AG09309 (cell line): ENCODE results near the gene SLC35F2.

Experiments used
- DNase-seq: peaks from one replicate; pipeline ENCODE4 v3.0.0-alpha.2; 2010; ENCODE audit warnings: low read depth
- H3K4me3 ChIP-seq: 2 replicates; pipeline ENCODE4 v1.5.1; 2011; ENCODE audit warnings: mild to moderate bottlenecking, low read depth, low read length, moderate library complexity; ENCODE audit not compliant: control insufficient read depth
- CTCF ChIP-seq: IDR thresholded peaks from 2 replicates; pipeline ENCODE4 v1.5.1; 2011; ENCODE audit warnings: mild to moderate bottlenecking, low read depth, low read length, inconsistent platforms; ENCODE audit not compliant: insufficient read depth, control insufficient read depth; ENCODE audit errors: missing control alignments

SLC35F2 gene

DNA sequence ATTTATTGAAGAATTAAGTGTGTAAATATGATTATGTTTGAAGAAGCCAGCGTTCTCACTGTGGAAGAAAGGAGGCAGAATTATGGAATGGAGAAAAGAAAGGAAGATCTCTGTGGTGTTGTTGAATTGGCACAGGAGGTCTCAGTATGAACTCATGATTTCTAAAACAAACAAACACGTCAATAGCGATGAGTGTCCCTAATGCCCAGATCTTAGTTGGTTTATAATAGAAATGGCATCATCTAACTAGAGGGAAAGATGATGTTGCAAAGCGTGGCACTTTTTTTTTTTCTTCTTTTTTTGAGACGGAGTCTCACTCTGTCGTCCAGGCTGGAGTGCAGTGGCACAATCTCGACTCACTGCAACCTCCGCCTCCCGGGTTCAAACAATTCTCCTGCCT is 107.5 kb downstream of the SLC35F2 start:
- DNase-seq, result no peak
- no peak overlapping the region for H3K4me3 ChIP-seq
- TF ChIP-seq CTCF, result no peak

GRCh38 chr11:107750313-107750712 is 108.3 kb downstream of the SLC35F2 start:
- no peak for TF ChIP-seq CTCF
- H3K4me3 ChIP-seq, result no peak overlapping the region
- no peak for DNase-seq

- H3K4me3 ChIP-seq, result no peak overlapping the region
- DNase-seq, result no peak
- no peak for TF ChIP-seq CTCF
These were observed 111.0 kb downstream of the SLC35F2 start for GRCh38 chr11:107747622-107748021.

DNA sequence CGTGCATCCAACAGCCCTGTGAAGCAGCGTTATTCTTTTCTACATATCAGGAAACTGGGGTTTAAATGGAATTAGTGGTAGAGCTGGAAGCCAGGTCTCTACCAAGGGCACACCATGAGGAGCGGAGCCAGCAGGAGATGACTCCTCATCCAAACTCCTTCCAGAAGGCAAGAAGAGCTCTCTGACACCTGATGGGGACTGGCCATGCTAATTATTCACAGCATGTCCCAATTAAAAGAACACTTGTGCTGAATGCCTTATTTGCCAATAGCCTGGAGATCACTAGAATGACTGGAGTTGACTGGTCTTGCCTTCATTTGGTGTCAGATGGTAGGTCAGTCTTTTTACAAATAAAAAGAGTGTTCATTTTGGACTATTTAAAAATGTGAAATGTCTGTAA is 113.9 kb downstream of the SLC35F2 start:
- no peak for TF ChIP-seq CTCF

GRCh38 chr11:107743191-107743590 is 115.4 kb downstream of the SLC35F2 start:
- no peak overlapping the region for H3K4me3 ChIP-seq
- DNase-seq, result no peak
- no peak for TF ChIP-seq CTCF

More for the DNA sequence above, 113.9 kb downstream of the SLC35F2 start:
- DNase-seq, result no peak
- no peak overlapping the region for H3K4me3 ChIP-seq

- peak; percentile 10 for DNase-seq
- H3K4me3 ChIP-seq, result no peak overlapping the region
- peak; percentile 82 for TF ChIP-seq CTCF
These were observed 117.4 kb downstream of the SLC35F2 start for GRCh38 chr11:107741044-107741823.
